IPS-15b (cell line): ENCODE measurements around the gene SLC22A1.

Source experiments
- H3K27me3 ChIP-seq: one replicate; pipeline ENCODE4 v1.6.1; 2013; ENCODE audit warnings: low read length; ENCODE audit not compliant: control insufficient read depth, insufficient read depth
- H3K36me3 ChIP-seq: one replicate; pipeline ENCODE4 v1.6.1; 2013; ENCODE audit warnings: low read length; ENCODE audit not compliant: control insufficient read depth, insufficient read depth
- H3K4me1 ChIP-seq: one replicate; pipeline ENCODE4 v1.6.1; 2013; ENCODE audit warnings: mild to moderate bottlenecking, low read length; ENCODE audit not compliant: control insufficient read depth, insufficient read depth
- H3K4me3 ChIP-seq: one replicate; pipeline ENCODE4 v1.5.1; 2013; ENCODE audit warnings: low read depth, low read length
- H3K9ac ChIP-seq: one replicate; pipeline ENCODE4 v1.6.1; 2013; ENCODE audit warnings: low read depth, mild to moderate bottlenecking, low read length
- H3K9me3 ChIP-seq: one replicate; pipeline ENCODE4 v1.6.1; 2013; ENCODE audit warnings: mild to moderate bottlenecking, low read length; ENCODE audit not compliant: control insufficient read depth, insufficient read depth

Gene SLC22A1

GRCh38 chr6:160172704-160173103 lies 51.1 kb downstream of the SLC22A1 start:
- Histone ChIP-seq H3K4me3 (no peak overlapping the region), H3K36me3 (no peaks in the 10 kb centered on the region), H3K27me3 (no peaks in the 10 kb centered on the region), H3K9me3 (no peaks in the 10 kb centered on the region), H3K4me1 (peaks cover 12% of the 10 kb centered on the region), H3K9ac (no peak overlapping the region)

DNA sequence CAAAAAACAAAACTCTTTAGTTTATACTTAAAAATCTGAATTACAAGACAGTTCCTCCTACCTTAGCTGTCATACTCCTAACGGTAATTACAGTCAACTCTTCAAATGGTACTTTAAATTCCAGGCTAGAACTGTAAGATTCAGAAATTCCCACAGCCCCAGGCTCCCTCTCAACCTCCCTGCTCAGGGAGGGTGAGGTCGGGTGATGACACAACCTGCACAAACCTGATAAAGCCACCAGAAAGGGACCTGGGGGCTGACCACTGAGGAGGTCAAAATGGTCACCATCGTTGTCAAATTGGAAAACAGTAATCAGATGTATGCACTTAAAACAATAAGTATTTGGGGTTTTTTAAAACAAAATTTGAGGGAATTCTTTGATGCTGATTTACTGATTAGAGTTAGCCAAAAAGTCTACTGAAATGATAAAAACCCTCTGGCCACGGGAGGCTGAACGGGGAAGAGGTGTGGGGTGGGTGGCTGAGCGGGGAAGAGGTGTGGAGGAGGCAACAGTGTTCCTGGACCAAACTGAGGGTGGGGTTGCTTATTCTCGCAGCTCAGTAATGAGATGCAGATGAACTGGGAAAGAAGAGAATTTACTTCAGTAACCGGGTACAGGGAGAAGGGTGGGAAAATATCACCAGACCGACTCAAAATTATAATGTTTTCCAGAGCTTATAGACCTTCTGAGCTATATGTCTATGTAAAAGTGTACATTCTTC lies 52.4 kb downstream of the SLC22A1 start:
- H3K9me3 ChIP-seq, result no peaks in the 10 kb centered on the region
- no peak overlapping the region for H3K4me3 ChIP-seq
- no peaks in the 10 kb centered on the region for H3K36me3 ChIP-seq
- peaks cover 16% of the 10 kb centered on the region for H3K4me1 ChIP-seq
- H3K9ac ChIP-seq, result no peak overlapping the region
- no peaks in the 10 kb centered on the region for H3K27me3 ChIP-seq

GRCh38 chr6:160174681-160175080 lies 53.1 kb downstream of the SLC22A1 start:
- H3K4me3 ChIP-seq, result no peak overlapping the region
- no peaks in the 10 kb centered on the region for H3K36me3 ChIP-seq
- H3K4me1 ChIP-seq, result peaks cover 16% of the 10 kb centered on the region
- H3K9me3 ChIP-seq, result no peaks in the 10 kb centered on the region
- H3K9ac ChIP-seq, result no peak overlapping the region
- no peaks in the 10 kb centered on the region for H3K27me3 ChIP-seq

GRCh38 chr6:160177220-160177619 lies 55.6 kb downstream of the SLC22A1 start:
- Histone ChIP-seq H3K9me3 (no peaks in the 10 kb centered on the region), H3K27me3 (no peaks in the 10 kb centered on the region), H3K4me3 (no peak overlapping the region), H3K36me3 (no peaks in the 10 kb centered on the region), H3K9ac (no peak overlapping the region), H3K4me1 (peaks cover 16% of the 10 kb centered on the region)

DNA sequence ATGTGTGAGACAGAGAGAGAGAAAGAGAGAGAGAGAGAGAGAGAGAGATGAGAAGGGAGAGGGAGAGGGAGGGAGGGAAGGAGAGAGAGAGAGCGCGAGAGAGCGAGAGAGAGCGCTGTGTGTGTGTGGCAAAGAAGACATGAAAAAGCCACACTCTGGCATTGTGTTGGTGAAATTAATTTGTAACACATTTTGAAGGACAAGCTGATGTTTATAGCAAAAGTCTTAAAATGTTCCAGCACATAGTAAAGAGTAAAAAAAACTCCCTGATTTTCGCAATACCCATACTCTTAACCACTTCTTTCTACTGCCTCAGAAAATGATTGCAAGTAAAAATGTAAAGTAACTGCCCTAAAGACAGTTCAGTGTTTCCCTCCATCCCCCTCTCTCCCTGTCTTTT lies 56.7 kb downstream of the SLC22A1 start:
- Histone ChIP-seq H3K27me3 (no peaks in the 10 kb centered on the region), H3K9ac (no peak overlapping the region), H3K4me3 (no peak overlapping the region), H3K36me3 (no peaks in the 10 kb centered on the region), H3K9me3 (no peaks in the 10 kb centered on the region), H3K4me1 (peaks cover 16% of the 10 kb centered on the region)

GRCh38 chr6:160180706-160181105 lies 59.1 kb downstream of the SLC22A1 start:
- Histone ChIP-seq H3K36me3 (no peaks in the 10 kb centered on the region), H3K9me3 (no peaks in the 10 kb centered on the region), H3K27me3 (no peaks in the 10 kb centered on the region), H3K4me3 (no peak overlapping the region), H3K4me1 (peaks cover 9% of the 10 kb centered on the region), H3K9ac (no peak overlapping the region)

DNA sequence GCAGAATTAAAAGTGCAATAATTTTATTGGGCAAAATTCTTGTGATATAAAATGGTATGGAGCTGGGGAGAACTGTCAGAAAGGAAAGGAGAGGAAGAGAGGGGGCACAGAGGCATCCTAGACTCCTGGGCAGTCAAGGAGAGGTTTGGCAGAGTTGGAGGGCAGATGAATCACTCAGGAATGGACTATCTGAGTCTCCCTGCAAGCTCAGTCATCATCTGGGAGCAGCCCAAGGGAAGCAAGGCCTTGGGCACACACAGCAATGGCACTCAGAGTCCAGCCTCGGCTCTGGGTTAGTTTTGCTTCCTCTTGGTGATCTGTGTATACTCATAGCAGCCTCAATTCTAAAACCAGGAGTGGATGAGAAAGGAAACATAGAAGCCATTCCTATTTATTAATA lies 67.2 kb downstream of the SLC22A1 start:
- Histone ChIP-seq H3K36me3 (no peaks in the 10 kb centered on the region), H3K9me3 (no peaks in the 10 kb centered on the region), H3K4me1 (no peaks in the 10 kb centered on the region), H3K9ac (no peak overlapping the region), H3K4me3 (no peak overlapping the region), H3K27me3 (no peaks in the 10 kb centered on the region)

DNA sequence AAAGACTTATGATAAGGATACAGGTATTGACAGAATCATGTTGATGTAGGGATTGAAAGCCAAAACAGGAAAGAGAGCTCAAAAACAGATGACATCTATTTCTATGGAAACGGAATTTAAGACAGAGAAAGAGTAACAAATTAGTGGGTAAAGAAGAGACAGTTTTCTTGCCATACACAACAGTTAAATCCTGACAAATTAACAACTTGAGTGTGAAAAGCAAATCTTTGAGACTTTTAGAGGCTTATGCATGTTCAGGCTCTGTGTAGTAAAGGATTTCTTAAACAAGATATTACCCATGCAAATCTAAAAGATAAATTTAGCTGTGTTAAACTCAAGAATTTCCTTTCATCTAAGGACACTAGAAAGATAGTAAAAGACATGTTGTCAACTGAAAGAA lies 68.5 kb downstream of the SLC22A1 start:
- Histone ChIP-seq H3K4me3 (no peak overlapping the region), H3K4me1 (no peaks in the 10 kb centered on the region), H3K9me3 (no peaks in the 10 kb centered on the region), H3K9ac (no peak overlapping the region), H3K36me3 (no peaks in the 10 kb centered on the region), H3K27me3 (no peaks in the 10 kb centered on the region)

GRCh38 chr6:160190973-160191372 lies 69.4 kb downstream of the SLC22A1 start:
- H3K27me3 ChIP-seq, result no peaks in the 10 kb centered on the region
- H3K4me1 ChIP-seq, result no peaks in the 10 kb centered on the region
- H3K9me3 ChIP-seq, result no peaks in the 10 kb centered on the region

DNA sequence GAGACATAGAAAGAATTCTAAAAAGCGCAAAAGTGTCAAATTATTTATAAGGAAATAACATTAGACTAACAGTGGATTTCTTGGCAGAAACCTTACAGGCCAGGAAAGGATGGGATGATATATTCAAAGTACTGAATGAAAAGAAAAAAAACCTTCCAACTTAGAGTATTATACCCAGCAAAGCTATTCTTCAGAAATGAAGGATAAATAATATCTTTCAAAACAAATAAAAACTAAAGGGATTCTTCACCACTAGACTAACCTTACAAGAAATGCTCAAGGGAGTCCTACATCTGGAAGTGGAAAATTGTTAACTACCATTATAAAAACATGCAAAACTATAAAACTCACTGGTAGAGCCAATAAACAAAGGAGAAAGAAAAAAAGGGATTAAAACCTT lies 71.2 kb downstream of the SLC22A1 start:
- Histone ChIP-seq H3K36me3 (no peaks in the 10 kb centered on the region), H3K9me3 (no peaks in the 10 kb centered on the region), H3K4me1 (no peaks in the 10 kb centered on the region), H3K27me3 (no peaks in the 10 kb centered on the region), H3K9ac (no peak overlapping the region), H3K4me3 (no peak overlapping the region)

More at GRCh38 chr6:160190973-160191372, 69.4 kb downstream of the SLC22A1 start:
- Histone ChIP-seq H3K4me3 (no peak overlapping the region), H3K36me3 (no peaks in the 10 kb centered on the region), H3K9ac (no peak overlapping the region)

- Histone ChIP-seq H3K27me3 (no peaks in the 10 kb centered on the region), H3K4me3 (no peak overlapping the region), H3K9ac (no peak overlapping the region), H3K4me1 (no peaks in the 10 kb centered on the region), H3K9me3 (no peaks in the 10 kb centered on the region), H3K36me3 (no peaks in the 10 kb centered on the region)
Measured at GRCh38 chr6:160194808-160195207, 73.2 kb downstream of the SLC22A1 start.

DNA sequence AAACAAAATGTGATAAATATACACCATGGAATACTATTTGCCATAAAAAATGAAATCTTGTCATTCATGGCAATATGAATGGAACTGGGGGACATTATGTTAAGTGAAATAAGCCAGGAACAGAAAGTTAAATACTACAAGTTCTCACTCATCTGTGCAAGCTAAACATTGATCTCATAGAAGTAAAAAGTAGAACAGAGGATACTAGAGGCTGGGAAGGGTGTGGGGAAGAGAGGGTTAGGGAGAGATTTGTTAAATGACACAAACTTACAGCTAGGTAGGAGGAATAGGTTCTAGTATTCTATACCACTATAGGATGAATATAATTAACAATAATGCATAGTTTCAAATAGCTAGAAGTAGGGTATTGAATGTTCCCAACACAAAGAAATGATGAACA lies 76.0 kb downstream of the SLC22A1 start:
- Histone ChIP-seq H3K9ac (no peak overlapping the region), H3K27me3 (no peaks in the 10 kb centered on the region), H3K9me3 (no peaks in the 10 kb centered on the region), H3K4me3 (no peak overlapping the region), H3K36me3 (no peaks in the 10 kb centered on the region), H3K4me1 (no peaks in the 10 kb centered on the region)
